C4-2B (cell line): ENCODE results near the gene PDK4.

ENCODE experiments used
- ZFX ChIP-seq: fragments of 450-650 bp; IDR thresholded peaks from 2 replicates; pipeline ENCODE4 v1.6.1; 2017
- TF ChIP-seq, protein P1 (sequence below): fragments of 450-650 bp; conservative IDR thresholded peaks from 2 replicates; pipeline ENCODE4 v1.5.1; 2017; ENCODE audit warnings: mild to moderate bottlenecking

DNA sequence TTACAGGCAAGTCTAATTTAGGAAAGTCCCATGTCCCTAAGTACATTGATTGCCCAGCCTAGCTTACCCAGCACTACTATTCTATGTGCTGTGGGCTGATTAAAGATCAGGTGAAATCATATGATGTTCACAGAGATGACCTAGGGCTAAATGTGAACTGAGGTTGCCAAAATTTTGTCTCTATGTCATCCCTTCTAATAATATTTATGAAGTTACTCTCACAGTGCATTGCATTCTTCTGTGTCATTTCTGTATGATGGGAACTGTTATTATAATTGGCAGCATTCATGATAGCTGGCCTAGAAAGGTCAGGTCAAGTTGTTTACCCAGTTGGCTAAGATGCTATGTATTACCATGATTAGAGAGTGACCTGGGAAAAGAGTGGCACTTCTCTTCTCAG is 2.8 kb upstream of the PDK4 start:
- TF ChIP-seq, protein P1, sequence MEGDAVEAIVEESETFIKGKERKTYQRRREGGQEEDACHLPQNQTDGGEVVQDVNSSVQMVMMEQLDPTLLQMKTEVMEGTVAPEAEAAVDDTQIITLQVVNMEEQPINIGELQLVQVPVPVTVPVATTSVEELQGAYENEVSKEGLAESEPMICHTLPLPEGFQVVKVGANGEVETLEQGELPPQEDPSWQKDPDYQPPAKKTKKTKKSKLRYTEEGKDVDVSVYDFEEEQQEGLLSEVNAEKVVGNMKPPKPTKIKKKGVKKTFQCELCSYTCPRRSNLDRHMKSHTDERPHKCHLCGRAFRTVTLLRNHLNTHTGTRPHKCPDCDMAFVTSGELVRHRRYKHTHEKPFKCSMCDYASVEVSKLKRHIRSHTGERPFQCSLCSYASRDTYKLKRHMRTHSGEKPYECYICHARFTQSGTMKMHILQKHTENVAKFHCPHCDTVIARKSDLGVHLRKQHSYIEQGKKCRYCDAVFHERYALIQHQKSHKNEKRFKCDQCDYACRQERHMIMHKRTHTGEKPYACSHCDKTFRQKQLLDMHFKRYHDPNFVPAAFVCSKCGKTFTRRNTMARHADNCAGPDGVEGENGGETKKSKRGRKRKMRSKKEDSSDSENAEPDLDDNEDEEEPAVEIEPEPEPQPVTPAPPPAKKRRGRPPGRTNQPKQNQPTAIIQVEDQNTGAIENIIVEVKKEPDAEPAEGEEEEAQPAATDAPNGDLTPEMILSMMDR = no peak
- TF ChIP-seq ZFX = no peak
